Myocyte (in vitro differentiated cells): Measurements from ENCODE around the gene PSMC3. TPM values are rescaled to one million over a fixed set of nuclear protein-coding genes. Genes with fewer than 3 reads are reported as not detected.

Experiments used
- DNase-seq: peaks from one replicate; pipeline ENCODE4 v3.0.0-alpha.2; 2012; ENCODE audit warnings: low read depth
- total RNA-seq: library from RNA; depleted of rRNA; stranded (reverse); fragments of >200 nt; gene quantifications from 2 replicates; pipeline ENCODE4 v1.2.3, GENCODE V29; 2014

Gene PSMC3
- total RNA-seq, 1 donor from 2014 or later, result 296 TPM

GRCh38 chr11:47395223-47396048 is 30.8 kb downstream of the PSMC3 start:
- DNase-seq, result no peak

DNA sequence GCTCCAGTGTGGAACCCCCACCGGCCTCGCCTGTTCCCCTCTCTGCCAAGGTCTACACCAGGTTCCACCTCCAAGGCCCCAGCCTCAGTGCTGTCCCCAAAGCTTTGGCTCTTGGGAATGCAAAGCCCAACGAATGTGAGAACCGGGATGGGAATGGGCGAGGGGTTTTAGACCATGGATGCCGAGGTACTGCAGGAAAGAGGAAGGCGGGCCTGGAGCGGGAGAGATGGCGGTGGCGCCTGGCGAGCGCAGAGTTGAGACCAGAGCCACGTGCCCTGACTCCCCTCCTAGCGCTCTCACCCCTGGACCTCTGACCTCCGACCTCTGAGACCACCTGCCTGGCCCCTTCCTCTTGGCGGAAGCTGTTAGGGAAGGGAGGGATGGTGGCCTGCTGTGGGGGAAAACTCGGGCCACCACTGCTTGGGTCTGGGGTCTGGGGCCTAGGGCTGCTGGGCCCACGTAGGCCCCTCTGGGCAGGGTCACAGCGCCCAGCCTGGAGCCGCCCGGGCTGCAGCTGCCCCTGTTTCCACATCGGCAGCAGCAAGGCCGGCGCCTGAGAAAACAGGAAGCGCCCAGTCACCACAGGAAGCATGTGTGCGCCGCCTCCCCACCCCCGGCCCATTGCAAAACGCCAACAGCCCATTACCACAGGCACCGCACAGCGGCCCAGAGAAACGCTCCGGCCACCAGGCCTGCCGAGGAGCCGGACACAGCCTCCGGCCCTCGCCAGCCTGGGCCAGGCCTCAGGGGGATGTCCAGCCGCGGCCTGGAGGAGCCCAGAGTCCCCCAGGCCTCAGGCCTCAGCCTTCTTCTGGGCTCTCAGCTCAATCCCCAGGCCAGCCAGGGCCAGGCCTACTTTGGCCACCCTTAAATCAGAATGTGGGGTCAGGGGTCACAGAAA is 31.7 kb downstream of the PSMC3 start:
- DNase-seq, result no peak

GRCh38 chr11:47394050-47394321 is 32.3 kb downstream of the PSMC3 start:
- DNase-seq, result peak; percentile 34

DNA sequence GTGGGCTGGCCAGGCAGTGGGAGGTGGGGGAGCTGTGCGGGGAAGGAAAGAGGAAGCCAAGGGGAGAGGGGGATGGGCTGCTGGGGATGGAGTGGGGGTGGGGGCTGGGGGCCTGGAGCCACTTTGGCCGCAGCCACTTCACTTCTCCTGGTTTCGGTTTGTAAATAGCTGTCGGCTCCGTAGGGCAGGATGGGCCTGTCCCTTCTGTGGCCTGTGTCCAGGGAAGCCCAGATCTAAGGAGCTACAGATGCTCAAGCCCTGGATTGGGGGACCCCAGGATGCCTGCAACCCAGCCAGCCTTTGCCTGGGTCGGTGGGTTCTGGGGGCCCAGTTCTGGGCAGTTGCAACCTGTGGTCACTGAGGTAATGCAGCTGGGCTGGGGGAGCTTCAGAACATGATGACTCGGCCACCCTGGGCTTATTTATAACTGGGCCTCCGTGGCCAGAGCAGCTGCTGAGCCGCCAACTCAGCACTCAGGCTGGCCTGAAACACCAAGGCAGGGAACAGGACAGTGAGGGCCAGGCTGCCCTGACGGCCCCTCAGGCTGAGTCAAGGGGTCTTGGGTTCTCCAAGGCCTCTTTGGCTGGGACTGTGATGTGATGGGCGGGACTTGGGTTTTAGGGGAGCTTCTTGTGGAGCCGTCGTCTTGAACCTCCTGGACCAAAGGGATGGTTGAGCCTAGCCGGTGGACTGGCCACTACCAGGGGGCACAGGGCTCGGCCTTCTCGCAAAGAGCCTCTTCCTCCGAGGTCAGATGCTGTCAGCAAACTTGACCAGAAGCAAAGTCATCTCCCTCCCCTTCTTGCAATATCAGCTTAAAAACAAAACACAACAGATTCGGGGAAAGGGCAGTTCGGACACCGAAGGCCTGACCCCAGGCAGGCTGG is 32.8 kb downstream of the PSMC3 start:
- peak; percentile 95 for DNase-seq

DNA sequence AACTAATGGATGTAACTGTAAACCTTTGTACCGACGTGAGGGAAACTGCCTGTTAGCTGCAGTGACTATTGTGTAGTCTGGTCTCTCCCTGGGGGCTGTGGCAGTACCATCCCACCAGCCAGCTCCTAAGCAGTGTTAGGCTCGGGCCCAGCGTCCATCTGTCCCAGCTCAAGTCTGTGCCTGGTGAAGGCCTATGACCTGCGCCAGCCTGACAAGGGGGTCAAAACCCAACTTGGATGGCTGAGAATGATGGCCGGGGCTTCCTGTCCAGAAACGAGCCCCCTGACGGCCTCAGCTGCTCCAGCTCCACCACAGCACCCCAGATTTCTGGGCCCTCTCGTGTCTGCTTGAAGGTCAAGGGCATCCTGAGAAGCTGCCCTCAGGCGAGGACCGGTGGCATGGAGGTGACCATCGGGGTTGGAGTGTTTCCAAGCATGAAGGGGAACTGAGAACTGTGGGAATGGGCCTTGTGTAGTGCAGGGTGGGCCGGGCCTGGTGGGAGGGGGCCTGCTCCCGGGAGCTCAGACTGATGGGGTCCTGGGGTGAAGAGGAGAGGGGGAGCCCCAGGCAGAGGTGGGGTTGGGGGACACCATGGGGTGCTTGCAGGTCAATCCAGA is 33.6 kb downstream of the PSMC3 start:
- no peak for DNase-seq

- DNase-seq, result no peak
These were observed 34.4 kb downstream of the PSMC3 start for GRCh38 chr11:47391711-47392432.

GRCh38 chr11:47391077-47391583 is 35.1 kb downstream of the PSMC3 start:
- no peak for DNase-seq

DNA sequence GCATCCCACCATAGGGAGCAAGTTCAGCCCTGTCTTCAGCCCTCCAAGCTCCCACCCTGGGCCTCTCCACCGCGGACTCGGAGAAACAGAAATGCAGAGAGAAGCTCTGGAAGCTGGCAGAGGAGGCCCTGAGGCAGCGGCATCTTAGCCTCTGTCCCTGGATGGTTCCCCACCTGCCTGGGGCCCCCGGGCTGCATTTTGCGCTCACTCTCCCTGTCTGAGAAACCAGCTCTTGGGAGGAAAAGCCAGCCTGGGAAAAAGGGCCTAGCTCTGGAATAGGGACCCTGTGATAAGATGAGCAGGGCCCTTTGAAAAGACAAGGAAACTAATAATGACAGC is 35.8 kb downstream of the PSMC3 start:
- DNase-seq, result no peak

GRCh38 chr11:47389577-47390421 is 36.4 kb downstream of the PSMC3 start:
- no peak for DNase-seq

DNA sequence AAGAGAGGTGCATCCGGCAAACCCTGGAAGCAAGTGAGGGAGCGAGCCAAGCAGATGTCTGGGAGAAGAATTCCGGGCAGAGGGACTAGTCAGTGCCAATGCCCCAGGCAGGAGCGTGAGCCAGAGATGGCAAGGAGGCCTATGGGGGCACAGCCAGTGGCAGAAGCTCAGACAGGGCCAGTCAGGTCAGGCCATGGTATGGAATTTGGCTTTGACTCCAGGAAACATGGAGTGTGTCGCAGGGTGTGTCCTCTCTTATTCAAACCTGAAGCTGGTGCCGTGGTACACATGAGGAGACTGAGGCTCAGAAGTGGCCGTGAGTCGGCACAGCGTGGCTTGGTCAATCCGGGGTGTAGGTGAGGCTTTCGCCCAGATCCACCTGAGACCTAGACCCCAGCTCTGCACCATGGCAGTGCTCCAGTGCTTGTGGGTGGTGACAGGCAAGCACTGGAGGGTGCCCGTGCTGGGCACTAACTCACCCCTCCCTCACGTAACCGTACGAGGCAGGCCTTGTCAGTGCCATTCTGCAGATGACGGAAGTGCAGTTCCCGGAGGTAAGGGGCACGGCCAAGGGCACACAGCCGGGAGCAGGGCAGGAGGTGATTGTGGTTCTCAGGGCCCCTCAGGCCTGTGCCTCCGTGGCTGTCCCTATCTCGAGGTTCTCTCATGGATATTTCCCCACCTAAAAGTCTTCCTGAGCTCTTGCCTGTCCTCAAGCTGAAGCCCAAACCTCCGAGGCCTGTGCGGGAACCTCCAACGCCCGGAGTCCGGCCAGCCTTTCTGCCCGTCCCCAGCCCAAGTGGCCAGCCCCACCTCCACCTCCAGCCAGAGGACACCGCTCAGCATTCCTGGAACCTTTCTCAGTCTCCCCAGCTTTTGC is 37.3 kb downstream of the PSMC3 start:
- DNase-seq, result no peak

DNA sequence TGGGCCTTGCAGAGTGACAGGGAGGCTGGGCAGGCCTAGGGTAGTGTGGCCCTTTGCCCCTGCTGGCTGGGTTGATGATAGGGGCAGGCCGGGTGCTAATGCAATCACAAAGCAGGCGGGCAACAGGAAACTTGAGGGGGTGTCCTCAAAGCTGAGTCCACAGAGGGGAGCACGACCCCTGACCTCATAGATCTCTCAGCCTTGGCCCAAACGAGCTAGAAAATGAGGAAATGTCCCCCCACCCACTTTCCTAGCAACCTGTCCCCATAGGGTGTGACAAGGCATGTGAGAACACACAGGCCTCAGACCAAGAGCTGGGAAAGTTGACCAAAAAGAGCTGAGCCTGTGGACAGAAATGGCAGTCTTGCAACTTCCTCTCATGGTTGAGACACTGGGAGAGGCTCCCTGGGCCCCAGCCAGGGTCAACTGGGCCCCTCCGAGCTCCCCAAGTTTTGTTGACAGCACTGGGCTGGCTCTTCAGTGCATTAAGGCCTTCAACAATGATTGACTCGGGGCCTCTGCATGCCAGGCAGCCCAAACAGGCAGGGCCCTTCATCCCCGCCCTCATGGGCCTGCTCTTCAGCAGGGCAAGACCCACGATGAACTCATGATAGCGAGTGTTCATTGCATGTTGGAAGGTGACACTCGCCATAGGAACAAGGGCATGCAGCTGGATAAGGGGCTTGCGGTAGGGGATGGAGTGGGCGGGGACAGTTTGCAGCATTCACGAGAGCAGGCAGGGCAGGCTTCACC is 38.1 kb downstream of the PSMC3 start:
- no peak for DNase-seq

DNA sequence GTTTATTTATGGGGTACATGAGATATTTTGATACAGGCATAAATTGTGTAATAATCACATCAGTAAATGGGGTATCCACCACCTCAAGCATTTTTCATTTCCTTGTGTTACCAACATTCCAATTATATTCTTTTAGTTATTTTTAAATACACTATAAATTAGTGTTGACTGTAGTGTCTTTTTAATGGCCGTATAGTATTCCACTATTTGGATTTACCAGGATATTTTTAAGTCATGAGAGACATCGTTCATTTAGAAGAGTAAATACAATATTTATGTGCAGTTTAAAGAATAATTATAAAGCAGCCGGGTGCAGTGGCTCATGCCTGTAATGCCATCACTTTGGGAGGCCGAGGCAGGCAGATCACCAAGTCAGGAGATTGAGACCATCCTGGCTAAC is 41.7 kb downstream of the PSMC3 start:
- no peak for DNase-seq

DNA sequence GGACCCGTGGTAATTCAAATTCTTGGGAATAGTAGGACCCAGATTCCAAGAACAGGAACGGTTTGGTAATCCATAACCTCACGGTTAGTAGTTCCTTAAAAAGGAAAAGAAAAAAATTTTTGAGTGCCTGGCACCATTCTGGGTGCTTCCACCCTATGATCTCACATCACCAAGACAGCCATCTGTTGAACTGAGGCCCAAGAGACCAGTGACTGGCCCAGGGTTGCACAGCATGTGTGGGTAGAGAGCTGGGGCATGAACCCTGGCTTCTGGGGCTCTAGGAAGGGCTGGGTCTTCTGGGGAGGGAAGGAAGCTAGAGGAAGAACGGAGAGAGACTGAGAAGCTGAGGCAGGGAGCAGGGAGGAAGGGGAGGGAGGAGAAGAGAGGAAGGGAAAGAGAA is 43.2 kb downstream of the PSMC3 start:
- no peak for DNase-seq

DNA sequence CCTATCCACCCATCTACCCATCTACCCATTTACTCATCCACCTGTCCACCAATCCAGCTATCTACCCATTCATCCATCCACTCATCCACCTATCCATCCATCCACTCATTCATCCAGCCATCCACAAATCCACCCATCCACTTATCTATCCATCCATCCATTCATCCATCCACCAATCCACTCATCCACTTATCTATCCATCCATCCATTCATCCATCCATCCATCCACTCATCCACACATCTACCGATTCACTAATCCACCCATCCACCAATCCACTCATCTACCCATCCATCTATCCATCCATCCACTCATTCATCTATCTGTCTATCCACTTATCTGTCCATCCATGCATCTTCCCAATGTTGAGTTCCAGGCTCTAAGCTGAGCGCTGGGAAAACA is 46.2 kb downstream of the PSMC3 start:
- DNase-seq, result no peak

GRCh38 chr11:47379317-47379716 is 46.9 kb downstream of the PSMC3 start:
- no peak for DNase-seq

DNA sequence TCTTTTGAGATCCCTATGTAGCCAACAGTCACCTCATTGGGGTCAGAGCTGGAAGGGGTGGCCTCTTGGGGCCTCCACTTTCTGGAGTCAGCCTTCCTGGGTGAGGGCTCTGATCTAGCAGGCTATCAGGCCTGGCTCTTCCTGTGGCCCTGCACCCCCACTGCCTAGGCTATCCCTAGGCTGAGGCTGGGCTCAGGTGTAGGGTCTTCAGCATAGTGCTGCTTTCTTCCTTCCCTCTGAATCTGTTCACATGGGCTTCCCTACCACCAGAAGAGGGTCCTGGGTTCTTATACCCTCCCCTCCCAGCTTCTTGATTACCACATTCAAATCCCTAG is 47.4 kb downstream of the PSMC3 start:
- no peak for DNase-seq

DNA sequence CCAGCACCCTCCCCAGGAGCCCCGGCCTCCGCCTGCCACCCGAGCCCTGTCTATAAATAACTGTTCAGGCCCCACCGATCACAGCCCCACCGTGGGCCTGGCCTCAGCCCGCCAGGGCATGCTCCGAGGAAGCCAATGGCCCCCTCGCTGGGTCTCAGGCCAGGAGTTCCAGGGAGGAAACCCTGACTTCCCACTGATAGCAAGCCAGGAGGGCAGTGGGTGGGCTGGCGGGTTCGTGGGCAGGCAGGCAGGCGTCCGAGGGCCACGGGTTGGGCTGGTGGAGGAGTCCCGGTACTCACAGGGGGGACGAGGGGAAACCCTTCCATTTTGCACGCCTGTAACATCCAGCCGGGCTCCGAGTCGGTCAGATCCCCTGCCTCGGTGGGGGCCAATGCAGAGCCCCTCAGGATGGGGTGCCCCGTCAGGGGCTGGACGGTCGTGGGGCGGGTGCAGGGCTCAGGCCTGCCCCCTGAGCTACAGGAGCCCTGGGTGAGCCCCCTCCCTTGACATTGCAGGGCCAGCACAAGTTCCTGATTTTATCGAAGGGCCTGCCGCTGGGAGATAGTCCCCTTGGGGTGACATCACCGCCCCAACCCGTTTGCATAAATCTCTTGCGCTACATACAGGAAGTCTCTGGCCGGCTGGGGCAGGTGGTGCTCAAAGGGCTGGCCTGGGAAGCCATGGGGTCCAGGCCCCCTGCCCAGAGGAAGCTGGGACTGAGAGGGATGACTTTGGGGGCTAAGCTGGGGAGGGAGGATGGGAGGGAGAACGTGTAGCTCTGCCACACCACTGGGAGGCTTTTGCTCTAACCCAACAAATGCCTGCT is 48.0 kb downstream of the PSMC3 start, which contains the start of gene SPI1:
Gene SPI1, minus strand, starts transcription at position 538 of the 826 bp plus-strand sequence. Its CDS starts 194 bp downstream, at position 344.
- no peak for DNase-seq
